Peyer's patch (tissue), 4 donors: ENCODE results near the gene NAV2.

Experiments
- POLR2A ChIP-seq, 2 donors: fragments of 450-650 bp; IDR thresholded peaks; one replicate each; pipeline ENCODE4 v1.5.1; 2017; ENCODE audit warnings: antibody characterized with exemption in 2 of 2, mild to moderate bottlenecking in 2 of 2, moderate library complexity in 2 of 2
- TF ChIP-seq, protein P1 (sequence below), 6 experiments: fragments of 450-650 bp in 4 of 6; fragments of 200-600 bp in 2 of 6; sonication (generic) in 1 of 6; IDR thresholded peaks; one replicate each; pipeline ENCODE4 v1.5.1; 2017 to 2019; ENCODE audit warnings: antibody characterized with exemption in 6 of 6, mild to moderate bottlenecking in 3 of 6, moderate library complexity in 1 of 6

DNA sequence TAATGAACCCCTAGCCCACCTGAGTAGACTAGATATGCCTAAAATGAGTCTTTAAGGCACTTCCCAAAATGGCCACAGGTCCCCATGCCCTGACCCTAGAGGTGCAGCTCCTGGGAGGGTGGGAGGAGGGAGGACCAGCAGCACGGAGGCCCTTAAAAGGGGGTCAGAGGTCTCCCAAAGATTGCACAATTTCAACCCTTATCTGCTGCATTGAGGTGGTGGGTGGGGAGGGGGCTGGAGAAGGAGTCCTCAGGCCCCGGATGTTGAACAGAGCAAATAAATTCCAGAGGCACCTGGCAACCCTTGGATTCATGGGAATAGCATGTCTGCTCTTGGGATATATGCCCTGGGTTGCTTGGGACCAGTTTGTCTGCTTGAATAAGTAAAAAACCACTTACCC lies 57.6 kb downstream of the NAV2 start:
- TF ChIP-seq, protein P1, sequence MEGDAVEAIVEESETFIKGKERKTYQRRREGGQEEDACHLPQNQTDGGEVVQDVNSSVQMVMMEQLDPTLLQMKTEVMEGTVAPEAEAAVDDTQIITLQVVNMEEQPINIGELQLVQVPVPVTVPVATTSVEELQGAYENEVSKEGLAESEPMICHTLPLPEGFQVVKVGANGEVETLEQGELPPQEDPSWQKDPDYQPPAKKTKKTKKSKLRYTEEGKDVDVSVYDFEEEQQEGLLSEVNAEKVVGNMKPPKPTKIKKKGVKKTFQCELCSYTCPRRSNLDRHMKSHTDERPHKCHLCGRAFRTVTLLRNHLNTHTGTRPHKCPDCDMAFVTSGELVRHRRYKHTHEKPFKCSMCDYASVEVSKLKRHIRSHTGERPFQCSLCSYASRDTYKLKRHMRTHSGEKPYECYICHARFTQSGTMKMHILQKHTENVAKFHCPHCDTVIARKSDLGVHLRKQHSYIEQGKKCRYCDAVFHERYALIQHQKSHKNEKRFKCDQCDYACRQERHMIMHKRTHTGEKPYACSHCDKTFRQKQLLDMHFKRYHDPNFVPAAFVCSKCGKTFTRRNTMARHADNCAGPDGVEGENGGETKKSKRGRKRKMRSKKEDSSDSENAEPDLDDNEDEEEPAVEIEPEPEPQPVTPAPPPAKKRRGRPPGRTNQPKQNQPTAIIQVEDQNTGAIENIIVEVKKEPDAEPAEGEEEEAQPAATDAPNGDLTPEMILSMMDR (IDR thresholded peaks at IDR 0.05) = no peak
- TF ChIP-seq POLR2A (IDR thresholded peaks at IDR 0.05) = no peak
